NCI-H526 treated with DMSO at 0.1 percent for 48 hours (cell line): ENCODE data around the gene BRI3BP.
"Not testable (repeated sequence)": the region's sequence is repeated elsewhere in the genome, so short reads cannot be mapped to it uniquely, and the experiment has no call there.

ENCODE experiments used
- DNase-seq: peaks from one replicate; lab custom pipeline; 2025; lab: John Stamatoyannopoulos, UW

The BRI3BP gene

DNA sequence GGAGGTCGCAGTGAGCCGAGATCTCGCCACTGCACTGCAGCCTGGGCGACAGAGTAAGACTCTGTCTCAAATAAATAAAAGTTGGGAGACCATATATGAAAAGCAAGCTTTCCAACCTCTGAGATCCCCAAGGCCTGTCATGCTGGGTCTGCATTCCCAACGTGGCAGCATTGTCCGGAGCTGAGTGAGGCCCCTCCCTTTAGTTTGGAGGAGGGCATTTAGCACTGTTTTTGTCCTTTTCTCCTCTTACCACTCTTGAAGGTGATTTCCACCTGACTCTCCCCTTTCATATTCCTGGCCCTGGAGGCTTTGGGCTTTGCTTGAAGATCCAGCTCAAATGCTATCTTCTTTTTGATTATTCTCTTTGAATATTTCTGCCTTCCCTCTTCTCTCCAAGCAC lies 74.9 kb downstream of the BRI3BP start:
- DNase-seq, result no peak

GRCh38 chr12:125069616-125070015 lies 76.2 kb downstream of the BRI3BP start:
- no peak for DNase-seq

DNA sequence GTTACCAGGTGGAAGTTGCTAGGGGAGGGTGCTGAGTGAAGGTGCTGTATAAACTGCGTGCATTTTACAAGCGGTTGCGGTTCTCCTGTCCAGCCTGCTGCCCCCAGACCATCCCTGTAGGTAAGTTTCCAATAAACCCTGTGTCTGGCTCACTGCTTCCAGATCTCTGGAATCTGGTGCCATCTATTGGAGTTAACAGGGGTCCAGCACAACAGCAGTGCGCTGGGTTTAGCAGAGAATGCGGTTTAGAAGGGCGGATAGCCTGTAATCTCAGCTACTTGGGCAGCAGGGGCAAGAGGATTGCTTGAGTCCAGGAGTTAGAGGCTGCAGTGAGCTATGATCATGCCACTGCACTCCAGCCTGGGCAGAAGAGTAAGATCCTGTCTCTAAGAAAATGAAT lies 76.7 kb downstream of the BRI3BP start:
- DNase-seq, result peak; percentile 15

DNA sequence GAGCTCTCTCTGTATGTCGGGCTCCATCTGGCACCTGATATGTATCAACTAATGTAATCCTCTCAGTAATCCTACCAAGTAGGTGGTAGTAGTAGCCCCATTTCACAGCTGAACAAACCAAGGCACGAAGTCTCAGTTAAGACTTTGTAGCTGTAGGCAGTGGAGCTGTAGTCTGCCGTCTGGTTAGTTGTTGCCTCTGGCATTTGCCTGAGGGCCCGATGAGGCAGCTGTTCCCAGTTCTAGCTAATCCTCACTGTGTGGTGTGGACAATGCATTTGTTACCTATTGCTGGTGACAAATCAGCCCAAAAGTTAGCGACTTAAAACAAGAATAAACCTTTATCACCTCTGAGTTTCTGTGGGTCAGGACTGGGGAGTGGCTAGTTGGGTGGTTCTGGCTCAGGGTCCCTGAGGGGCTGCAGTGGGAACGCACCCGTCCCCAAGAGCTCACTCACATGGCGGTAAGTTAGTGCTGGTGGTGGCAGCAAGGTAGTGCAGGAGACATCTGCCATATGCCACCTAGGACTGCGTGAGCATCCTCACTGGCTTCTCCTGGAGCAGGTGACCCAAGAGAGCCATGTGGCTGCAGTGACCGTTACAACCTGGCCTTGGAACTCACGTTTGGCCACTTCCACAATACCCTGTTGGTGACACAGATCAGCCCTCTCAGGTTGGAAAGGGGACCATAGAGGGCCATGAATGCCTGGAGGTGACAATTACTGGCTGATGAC lies 77.4 kb downstream of the BRI3BP start:
- peak; percentile 84 for DNase-seq

DNA sequence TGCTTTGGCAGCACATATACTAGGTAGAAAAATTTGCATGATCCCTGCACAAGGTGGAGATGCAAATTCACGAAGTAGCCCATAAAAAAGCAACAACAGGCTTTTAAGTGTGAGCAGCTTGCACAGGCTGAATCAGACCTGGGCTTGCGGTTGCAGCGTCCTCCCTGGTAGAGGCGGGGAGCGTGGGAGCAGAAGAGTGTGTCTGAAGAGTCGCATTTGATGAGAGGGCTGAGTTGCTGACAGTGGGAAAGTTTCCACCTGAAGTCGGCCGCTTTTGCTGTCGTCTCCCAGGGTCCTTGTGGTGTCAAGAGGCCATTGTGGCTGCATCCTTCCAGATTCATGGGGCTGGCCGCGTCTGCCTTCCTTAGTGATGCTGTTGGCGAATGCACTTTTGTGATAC lies 78.0 kb downstream of the BRI3BP start:
- peak; percentile 96 for DNase-seq

- DNase-seq, result no peak
These were observed 79.1 kb downstream of the BRI3BP start for GRCh38 chr12:125072496-125072895.

DNA sequence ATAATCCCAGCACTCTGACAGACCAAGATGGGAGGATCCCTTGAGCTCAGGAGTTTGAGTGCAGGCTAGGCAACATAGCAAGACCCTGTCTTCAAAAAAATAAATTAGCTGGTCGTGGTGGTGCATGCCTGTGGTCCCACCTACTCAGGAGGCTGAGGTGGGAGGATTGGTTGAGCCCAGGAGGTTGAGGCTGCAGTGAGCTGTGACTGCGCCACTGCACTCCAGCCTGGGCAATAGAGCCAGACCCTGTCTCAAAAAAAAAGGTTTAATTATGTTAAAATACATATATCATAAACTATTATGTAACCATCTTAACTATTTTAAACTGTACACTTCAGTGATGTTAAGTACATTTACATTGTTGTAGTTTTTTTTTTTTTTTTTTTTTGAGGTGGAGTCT lies 80.8 kb downstream of the BRI3BP start:
- not testable (repeated sequence) for DNase-seq

DNA sequence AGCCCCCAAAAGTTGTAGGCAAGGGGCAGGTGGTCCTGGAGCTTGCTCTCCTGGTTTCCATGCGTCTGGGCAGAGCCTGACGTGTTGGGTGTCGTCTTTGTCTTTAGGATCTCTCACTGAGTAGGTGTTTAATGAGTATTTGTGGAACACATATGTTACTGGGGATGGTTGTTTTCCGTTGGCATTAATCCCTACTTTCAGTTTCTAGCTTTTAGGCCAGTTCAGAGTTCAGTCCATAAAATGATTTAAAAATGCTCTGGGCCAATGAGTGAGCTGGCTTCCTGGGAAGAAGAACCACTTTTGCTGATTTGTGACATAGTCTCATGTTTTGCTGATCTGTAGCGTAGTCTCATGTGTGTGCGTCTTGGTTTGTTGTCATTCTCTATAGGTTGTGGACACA lies 82.7 kb downstream of the BRI3BP start:
- no peak for DNase-seq

DNA sequence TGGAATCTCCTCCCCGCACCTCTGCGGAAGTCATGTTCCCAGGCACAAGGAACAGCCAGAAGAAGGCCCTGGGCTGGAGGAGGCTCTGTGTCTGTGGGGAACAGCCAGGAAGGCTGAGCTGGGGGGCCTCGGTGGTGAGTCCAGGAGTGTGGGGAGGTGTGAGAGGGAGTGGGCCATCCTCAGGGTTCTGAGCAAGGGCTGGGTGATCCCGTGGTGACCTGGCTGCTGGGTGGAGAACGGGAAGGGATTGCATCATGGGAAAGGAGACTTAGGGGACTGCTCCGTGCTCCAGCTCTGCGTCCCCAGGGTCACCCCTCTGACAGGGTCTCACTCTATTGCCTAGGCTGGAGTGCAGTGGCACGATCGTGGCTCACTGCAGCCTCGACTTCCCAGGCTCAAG lies 85.6 kb downstream of the BRI3BP start:
- no peak for DNase-seq

DNA sequence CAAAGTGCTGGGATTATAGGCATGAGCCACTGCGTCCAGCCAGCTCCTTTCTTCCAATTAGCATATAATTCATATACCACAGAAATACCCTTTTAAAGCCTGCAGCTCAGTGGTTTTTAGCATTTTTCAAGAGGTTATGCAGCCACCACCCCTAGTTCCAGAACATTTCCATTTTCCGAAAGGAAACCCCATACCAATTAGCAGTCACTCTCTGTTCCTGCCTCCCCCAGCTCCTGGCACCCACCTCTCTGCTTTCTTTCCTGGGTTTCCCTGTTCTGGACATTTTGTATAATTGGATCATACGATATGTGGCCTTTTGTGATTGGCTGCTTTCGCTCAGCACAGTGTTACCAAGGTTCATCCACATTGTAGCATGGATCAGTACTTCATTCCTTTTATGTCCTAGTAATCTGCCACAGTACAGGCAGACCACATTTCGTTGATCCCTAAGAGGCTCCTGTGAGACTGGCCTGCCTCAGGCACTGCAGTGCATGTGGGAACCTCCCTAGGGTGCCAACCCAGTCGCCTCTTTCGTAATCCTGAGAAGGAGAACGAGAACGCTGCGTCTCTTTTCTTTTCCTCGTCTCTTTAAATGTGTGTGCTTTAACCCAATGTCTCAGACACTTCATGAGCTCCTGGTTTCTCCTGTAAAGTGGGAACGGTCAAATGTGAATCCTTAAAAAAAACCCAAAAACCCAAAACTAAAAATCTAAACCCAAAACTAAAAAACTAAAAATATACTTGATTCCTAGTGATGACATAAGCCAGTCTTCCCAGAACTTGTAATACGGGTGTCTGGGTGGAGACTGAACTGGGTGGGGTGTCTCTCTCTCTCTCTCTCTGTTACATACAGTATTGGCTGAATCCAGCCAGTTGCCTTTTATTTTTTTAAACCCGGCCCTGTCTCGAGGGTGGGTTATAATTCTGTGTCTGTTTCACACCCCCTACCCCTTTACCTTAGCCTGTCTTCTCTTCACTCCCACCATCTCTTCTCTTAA lies 86.5 kb downstream of the BRI3BP start:
- DNase-seq, result no peak
